ENCODE results near the gene PAGR1.

Gene PAGR1

DNA sequence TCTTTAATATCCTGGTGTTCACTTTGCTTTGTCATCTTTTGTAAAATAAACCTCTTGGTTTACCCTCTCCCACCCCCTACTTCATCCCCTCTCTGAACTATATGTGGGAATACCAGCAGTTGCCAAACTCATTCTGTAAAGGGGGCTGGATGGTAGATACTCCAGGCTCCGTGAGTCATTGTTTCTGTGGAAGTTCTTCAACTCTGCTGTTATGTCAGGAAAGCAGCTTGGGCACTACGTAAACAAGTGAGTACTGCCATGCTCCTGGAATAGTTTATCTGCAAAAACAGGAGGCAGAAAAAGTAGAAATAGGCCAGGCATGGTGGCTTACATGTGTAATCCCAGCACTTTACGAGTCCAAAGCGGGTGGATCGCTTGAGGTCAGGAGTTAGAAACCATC, 21.9 kb downstream of the PAGR1 start:
- DNase-seq (ENCODE audit: low spot score), result no peak

DNA sequence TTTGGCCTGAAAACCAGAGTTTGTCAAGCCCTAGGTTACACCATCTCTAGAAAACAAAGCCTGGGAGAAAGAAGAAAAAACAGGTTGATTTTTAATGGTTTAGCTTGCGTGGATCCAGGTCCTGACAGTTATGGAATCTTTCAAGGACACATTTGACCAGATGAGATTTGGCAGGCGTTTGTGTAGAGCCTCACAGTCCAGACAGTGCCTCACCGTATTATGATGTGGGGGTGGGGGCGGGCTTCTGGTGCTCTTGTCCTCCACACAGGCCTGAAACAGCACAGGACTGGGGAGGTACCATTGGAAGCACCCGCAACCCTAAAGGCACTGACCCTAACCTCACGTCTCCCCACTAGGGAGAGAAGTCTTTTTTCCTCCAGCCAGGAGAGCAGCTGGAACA, 23.9 kb downstream of the PAGR1 start:
- DNase-seq (ENCODE audit: low spot score), result no peak

DNA sequence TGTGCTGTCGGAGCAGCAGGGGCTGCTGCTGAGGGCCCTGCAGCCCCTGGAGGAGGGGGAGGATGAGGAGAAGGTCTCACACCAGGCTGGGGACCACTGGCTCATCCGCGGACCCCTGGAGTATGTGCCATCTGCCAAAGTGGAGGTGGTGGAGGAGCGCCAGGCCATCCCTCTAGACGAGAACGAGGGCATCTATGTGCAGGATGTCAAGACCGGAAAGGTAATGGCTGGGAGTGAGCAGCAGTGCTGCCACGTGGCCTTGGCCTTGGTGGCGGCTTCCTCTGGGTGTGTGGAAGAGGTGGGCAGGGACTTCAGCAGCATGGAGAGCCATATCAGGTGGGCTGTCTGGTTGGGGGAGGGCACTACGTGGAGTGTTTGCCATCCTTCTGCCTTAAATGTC, 24.3 kb downstream of the PAGR1 start:
- no peak for DNase-seq (ENCODE audit: low spot score)

DNA sequence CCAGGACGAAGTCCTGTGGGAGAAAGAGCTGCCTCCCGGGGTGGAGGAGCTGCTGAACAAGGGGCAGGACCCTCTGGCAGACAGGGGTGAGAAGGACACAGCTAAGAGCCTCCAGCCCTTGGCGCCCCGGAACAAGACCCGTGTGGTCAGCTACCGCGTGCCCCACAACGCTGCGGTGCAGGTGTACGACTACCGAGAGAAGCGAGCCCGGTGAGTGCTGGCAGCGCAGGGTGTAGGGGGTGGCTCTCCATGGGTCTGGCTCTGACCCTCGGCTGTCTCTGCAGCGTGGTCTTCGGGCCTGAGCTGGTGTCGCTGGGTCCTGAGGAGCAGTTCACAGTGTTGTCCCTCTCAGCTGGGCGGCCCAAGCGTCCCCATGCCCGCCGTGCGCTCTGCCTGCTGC, 25.7 kb downstream of the PAGR1 start:
- no peak for DNase-seq (ENCODE audit: low spot score)

DNA sequence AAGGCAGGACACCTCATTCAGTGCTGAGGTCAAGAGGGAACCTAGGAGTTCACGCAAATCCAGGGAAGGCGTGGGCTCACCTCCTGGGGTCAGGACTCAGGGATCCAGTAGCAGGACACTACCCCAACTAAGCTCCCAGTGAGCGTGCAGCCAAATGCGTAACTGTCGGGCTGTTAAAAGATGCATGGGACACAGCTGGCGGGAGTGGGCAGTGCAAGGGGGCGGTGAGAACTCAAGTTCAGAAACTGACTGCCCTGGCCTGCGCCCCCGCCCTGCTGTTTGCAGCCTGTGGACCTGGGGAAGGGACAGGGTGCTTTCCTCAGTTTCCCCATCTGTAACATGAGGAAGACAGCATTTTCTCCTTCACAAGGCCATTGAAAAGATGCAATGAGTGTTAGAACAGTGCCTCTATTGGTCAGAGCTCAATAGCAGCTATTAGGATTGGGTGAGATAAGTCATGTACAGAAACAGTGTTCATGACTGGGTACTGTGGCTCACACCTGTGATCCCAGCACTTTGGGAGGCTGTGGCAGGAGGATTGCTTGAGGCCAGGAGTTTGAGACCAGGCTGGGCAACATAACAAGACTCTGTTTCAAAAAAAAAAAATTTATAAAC, 26.9 kb downstream of the PAGR1 start:
- no peak for DNase-seq (ENCODE audit: low spot score)

DNA sequence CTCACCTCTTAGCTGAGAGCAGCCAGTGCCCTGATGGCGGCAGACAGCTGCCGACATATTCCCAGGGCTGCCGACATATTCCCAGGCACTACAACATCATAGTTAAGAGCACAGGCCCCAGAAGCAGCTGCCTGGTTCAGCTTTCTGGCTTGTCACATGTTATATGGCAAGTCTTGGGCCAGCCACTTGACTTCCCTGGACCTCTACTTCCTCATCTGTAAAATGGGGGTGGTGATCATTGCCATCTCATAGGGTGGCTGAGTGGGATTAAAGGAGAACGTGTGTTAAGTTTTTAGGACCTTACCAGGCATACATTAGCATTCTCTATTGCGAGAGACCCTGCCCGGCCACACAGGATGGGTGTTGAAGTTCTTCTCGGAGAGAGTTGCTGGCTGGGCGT, 28.0 kb downstream of the PAGR1 start:
- DNase-seq (ENCODE audit: low spot score), result no peak

DNA sequence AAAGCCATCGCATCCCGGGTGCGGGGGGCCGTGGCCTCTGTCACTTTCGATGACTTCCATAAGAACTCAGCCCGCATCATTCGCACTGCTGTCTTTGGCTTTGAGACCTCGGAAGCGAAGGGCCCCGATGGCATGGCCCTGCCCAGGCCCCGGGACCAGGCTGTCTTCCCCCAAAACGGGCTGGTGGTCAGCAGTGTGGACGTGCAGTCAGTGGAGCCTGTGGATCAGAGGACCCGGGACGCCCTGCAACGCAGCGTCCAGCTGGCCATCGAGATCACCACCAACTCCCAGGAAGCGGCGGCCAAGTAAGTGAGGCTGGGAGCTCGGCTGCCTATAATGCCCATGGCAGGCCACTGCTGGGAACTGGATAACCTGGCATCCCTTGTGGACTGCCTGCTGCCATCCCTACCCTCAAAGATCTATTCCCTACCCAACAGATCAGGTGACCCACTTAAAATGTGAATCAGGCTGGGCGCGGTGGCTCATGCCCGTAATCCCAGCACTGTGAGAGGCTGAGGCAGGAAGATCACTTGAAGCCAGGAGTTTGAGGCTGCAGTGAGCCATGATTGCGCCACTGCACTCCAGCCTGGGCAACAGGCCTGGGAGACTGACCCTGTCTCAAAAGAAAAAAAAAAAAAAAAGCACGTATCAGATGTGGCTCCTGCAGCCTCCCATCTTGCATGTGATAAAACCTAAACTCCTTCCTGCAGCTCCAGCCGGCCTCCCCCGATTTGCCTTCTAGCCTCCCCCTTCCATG, 28.8 kb downstream of the PAGR1 start:
- DNase-seq (ENCODE audit: low spot score), result no peak

DNA sequence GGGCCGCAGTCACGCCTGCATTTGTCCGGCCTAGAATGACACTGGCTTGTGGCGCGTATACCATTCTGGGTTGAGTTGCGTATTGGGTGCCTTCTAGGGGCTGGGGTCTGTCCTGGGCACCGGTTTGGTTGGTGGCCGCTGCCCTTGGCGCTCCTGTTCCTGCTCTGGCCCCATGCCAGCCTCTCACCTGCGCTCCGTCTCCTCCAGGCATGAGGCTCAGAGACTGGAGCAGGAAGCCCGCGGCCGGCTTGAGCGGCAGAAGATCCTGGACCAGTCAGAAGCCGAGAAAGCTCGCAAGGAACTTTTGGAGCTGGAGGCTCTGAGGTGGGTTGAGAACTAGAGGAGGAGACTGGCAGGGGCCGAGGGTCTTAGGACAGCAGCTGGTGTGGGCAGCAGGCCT, 29.7 kb downstream of the PAGR1 start:
- no peak for DNase-seq (ENCODE audit: low spot score)

DNA sequence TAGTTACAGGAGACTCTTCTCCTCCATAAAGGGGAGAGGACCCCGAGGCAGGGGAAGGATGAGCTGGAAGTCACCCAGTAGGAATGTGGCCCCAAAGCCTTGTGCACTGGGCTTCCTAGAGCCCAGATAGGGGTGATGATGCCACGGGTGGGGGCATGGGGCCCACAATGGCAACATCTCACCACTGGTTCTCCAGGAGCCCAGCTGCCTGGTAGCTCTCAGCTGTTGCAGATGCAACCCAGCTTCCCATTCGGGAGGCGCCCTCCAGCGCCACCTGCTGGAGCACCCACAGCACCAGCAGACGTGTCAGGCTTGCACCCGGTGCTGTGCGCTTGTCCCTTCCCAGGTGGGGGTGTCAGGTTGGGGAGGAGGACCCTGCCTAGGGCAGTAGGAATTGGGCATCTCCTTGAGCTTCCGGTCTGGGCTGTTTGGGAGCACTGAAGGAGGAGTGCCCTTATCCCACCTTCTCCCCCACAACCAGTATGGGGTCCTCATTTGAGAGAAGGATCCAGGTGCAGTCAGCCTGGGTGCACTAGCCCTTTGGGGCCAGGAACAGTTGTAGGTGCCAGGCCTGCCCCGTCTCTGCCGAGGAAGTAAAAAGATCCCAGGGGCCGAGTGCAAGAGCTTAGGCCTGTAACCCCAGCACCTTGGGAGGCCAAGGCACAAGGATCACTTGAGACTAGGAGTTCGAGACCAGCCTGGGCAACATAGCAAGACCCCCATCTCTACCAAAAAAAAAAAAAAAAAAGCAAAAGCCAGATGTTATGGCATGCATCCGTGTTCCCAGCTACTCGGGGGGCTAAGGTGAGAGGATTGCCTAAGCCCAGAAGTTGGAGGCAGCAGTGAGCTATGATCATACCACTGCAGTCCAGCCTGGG, 32.7 kb downstream of the PAGR1 start:
- peak; percentile 51 for DNase-seq (ENCODE audit: low spot score)

DNA sequence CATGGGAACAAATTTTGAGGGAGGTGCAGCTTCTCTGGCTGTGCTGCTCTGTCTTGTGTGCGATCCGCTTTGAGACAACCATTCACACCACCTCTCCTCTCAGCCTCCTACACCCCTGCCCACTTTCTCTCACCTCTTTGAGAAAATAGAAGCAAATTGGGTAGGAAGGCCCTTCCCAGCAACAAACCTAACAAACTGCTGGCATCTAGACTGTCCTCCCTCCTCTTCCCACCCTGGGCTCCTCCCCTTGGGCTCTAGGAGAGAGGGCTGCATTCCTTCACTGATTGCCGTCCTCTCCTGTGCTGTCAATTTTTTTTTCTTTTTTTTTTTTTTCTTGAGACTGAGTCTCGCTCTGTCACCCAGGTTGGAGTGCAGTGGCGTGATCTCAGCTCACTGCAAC, 33.6 kb downstream of the PAGR1 start:
- DNase-seq (ENCODE audit: low spot score), result no peak

DNA sequence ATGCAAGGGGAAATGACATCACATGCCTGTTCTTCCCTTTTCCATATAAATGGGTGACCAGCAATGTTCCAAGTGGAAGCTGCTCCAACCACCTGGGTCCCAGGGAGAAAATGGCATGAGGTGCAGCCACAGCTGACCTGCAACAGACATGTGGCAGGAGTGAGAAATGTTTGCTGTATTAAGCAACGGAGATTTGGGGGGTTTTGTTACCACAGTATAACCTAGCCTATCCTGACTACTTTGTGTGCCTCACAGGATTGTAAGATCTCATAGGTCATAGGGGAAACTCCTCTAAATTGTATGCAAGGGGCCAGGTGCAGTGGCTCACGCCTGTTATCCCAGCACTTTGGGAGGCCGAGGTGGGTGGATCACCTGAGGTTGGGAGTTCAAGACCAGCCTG, 35.0 kb downstream of the PAGR1 start:
- no peak for DNase-seq (ENCODE audit: low spot score)

DNA sequence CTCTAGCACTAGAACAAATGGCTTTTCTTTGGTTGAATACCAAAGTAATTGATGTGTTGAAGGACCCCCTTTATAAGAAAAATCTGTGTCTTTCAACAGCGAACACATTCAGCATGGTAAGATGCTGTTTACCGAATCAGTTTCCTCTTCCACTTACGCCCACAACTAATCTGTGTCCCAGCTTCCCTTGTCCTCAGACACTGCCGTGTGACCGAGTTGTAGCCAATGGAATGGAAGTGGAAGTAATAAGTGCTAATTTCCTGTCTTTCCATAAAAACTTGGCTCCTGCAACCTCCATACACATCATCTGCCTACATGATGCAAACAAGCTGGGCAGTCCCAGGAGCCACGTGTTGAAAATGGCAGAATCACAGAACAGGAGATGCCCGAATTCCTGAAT, 36.7 kb downstream of the PAGR1 start:
- DNase-seq (ENCODE audit: low spot score), result no peak

DNA sequence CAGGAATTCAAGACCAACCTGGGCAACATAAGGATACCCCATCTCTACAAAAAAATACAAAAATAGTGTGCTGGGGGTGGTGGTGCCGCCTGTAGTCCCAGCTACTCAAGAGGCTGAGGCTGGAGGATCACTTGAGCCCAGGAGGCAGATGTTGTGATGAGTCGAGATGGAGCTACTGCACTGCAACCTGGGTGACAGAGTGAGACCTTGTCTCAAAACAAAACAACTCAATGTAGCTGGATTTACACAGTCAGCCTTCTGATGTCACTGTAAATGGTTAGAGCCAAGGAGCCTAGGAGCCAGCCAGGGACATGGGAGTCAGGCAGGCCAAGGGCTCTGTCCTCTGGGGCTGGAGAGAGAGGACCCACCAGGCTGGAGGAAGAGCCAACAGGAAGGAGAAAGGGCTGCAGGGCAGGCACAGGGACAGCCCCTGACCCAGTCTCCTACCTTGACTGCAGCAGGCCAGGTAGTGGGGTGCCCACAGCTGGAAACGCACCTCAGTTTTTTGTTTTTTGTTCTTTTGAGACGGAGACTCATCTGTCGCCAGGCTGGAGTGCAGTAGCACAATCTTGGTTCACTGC, 38.7 kb downstream of the PAGR1 start:
- no peak for DNase-seq (ENCODE audit: low spot score)

DNA sequence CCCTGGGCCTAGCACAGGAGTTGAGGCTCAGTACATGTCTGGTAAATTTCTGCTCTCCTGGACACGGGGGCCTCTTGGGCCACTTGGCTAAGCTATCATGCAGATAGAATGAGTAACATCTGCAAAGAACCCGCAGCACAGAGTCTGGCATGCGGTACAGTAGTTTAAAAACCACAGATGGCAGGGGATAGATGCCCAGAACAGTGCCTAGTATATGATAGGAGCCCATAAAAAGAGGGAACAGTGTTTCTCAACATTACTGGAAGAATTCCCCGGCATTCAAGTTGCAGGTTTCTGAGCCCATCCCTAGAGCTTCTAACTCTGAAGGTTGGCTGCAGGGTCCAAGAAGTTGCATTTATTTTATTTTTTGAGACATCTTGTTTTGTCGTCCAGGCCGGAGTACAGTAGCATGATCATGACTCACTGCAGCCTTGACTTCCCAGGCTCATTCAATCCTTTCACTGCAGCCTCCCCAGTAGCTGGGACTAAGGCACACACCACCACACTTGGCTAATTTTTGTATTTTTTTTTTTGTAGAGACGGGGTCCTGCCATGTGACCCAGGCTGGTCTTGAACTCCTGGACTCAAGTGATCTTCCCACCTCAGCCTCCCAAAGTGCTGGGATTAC, 41.3 kb downstream of the PAGR1 start:
- no peak for DNase-seq (ENCODE audit: low spot score)

DNA sequence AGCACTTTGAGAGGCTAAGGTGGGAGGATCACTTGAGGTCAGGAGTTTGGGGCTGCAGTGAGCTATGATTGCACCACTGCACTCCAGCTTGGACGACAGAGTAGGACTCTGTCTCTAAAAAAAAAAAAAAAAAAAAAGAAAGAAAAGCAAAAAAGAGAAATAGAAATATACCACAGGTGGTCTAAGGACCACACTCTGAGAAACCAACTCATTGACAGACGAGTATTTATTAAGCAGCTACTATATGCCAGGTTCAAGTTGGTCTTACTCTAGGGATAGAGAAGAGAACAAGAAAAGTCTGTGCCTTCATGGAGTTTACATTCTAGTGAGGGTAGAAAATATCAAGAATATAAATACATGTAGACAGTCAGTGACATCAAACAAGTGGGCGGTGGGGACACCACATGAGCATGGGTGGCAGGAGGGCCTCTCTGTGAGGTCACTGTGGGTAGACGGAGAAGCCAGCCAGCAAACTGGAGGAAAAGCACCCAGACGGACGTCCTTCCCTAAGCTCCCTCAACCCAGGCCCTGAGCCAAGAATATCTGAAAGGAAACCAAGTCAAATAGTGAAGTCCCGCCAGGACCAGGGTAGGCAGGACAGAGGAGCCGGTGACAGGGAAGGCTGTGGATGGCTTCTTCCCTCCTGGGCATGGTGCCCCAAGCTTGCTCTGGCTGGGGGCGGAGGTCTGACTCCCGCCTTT, 42.3 kb downstream of the PAGR1 start:
- no peak for DNase-seq (ENCODE audit: low spot score)

DNA sequence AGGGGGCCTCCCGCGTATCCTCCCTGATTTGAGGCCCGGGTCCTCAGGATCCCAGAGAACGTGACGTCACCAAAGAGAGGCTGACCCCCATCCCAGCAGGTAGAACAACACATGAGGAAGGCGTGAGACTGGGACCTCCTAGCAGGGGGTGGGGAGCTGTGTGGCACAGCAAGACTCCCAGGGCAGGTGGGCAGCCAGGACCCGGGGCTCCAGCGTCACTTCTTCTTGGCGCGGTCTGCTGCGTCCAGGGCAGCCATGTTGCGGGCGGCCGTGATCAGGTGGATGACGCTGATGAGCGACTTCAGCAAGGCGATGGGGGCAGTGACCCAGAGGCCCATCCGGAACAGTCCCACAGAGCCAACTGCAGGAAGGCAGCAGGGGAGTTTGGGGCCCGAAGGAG, 43.0 kb downstream of the PAGR1 start:
- DNase-seq (ENCODE audit: low spot score), result no peak

DNA sequence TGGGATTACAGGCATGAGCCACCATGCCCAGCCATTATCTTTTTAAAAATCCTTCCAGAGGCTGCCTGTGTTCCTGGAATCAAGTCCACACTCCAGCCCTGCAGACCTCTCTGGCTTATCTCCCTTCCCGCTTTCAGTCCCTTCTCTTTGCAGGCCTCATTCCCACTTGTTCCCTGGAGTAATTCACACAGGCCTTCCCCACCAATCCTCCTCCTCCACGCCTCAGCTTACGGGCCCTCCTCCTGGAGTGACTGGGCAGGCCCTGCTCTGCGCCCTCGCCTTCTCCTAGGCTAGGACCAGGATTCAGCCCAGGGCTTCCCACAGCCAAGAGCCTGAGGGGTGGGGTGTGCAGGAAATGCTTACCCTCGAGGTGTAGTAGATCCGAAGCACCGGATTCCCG, 44.3 kb downstream of the PAGR1 start:
- DNase-seq (ENCODE audit: low spot score), result no peak

DNA sequence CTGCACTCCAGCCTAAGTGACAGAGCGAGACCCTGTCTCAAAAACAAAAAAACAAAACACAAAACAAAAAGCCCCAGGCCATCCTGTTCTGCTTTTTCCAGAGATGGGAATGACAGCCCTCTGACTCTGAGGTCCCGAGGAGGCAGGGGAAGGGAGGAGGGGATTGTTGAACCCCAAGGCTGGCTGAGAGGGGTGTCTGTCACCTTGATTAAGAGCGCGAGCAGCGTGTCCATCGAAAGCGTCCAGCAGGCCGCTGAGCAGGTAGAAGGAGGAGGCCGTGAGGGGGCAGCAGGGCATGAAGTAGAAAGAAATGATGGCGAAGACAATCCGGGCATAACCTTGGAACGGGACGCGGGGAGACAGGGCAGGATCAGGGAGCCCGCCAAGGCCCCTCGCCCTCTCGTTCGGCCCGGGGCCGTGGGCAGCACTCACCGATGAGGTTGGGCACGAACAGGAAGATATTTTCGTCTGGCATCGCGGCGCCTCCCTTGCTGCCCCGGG, 46.5 kb downstream of the PAGR1 start:
- no peak for DNase-seq (ENCODE audit: low spot score)

DNA sequence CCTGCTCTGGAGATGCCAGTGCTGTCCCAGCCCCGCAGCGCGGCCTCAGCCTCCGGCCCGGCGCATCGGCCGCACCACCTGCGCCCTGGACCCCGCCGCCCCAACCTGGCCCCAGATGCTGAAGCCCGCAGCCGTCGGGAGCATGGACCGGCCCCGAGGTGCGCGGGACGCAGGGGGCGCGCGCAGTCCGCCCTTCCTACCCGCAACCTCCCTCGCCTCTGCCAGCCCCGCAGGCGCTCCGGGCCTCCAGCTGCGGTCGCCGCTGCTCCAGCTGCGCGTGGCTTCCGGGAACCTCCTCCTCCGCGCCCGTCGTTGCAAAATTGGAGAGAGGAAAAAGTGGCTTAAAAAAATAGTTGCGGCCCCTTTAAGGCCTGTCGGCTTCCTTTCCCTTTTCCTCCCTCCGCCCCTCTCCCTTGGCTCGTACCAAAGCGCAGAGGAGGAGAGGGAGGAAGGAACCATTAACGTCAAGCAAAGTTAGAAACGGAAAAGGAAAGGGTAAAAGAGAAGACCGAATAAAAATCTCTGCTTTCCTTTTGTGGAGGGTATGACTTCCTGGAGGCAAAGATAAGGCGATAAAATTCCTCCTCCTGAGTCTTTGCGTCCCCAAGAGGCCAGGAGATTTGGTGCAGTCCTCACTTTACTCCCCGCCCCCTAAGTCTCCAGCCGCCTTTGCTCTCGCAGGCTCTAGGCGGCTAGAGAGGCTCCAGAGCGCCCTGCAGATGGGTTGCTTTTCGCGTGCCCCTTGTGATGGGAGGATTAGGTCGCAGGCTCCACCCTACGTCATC, 47.1 kb downstream of the PAGR1 start, which contains the start of gene CDIPT:
Gene CDIPT, minus strand, starts transcription at position 343 of the 785 bp plus-strand sequence. CDS start 369 bp downstream, outside the sequence.
- DNase-seq (ENCODE audit: low spot score), result peak; percentile 98

DNA sequence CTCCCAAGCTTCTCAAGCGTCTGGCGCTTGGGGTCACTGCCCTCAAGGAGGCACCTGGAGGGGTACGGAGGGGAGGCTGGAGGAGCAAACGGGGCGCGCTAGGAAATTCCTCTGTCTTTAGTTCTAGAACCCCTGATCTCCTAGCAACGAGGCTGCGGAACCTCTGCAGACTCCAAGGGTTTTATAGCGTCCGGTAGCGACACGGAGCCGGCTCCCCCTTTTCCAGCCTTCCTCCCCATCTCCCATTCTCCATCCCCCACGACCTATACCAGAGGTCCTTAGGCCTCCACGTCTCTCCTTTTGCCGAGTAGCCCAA, 47.7 kb downstream of the PAGR1 start:
- DNase-seq (ENCODE audit: low spot score), result no peak

DNA sequence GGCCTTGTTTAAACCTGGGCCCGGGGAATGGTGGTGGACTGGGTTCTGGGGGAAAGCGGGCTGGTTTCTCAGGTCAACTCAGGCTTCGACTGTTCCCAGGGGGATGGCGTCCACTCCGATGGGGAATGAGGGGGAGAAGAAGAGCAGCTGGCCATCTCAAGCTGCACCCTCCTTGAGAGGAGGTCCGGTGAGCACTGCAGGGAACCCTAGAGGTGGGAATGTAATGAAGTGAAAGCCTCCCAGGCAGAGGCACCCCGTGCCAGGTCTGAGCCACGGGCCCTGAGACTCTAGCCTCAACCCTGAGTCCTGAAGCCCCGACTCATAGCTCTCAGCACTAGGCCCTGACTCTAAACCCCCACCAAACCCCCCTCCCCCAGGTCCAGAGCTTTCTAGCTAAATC, 48.3 kb downstream of the PAGR1 start:
- no peak for DNase-seq (ENCODE audit: low spot score)

Measured in putamen (tissue), 1 donor.